GM12878 (cell line): ENCODE measurements around the gene AGBL3. TPM values are rescaled to one million over a fixed set of nuclear protein-coding genes. Genes with fewer than 3 reads are reported as not detected.

Experiments
- BRCA1 ChIP-seq: IDR thresholded peaks from 2 replicates; pipeline ENCODE4 v1.6.1; 2011; ENCODE audit warnings: low read depth, low read length, improper control_type of control experiment
- CBX3 ChIP-seq: fragments of 200-600 bp; sonication (generic); IDR thresholded peaks from 2 replicates; pipeline ENCODE4 v1.6.1; 2016; ENCODE audit warnings: low read depth, borderline replicate concordance
- CREM ChIP-seq: IDR thresholded peaks from 2 replicates; pipeline ENCODE4 v1.6.1; 2014; ENCODE audit warnings: antibody characterized with exemption, low read depth
- JUND ChIP-seq: IDR thresholded peaks from 2 replicates; pipeline ENCODE4 v1.6.1; 2012; ENCODE audit warnings: low read depth, mild to moderate bottlenecking, low read length, improper control_type of control experiment, moderate library complexity
- NFIC ChIP-seq: IDR thresholded peaks from 2 replicates; pipeline ENCODE4 v1.6.1; 2012; ENCODE audit warnings: low read depth, mild to moderate bottlenecking, inconsistent platforms, low read length, moderate library complexity
- NRF1 ChIP-seq: conservative IDR thresholded peaks from 2 replicates; pipeline ENCODE4 v1.6.1; 2011; ENCODE audit warnings: mild to moderate bottlenecking, low read depth, low read length, improper control_type of control experiment
- PAX8 ChIP-seq: fragments of 450-650 bp; IDR thresholded peaks from 2 replicates; pipeline ENCODE4 v1.6.1; 2017; ENCODE audit warnings: mild to moderate bottlenecking, moderate library complexity
- POU2F2 ChIP-seq: IDR thresholded peaks from 3 replicates; pipeline ENCODE4 v1.6.1; 2011; ENCODE audit warnings: low read depth, mild to moderate bottlenecking, low read length, borderline replicate concordance
- SIX5 ChIP-seq: IDR thresholded peaks from 2 replicates; pipeline ENCODE4 v1.6.1; 2011; ENCODE audit warnings: mild to moderate bottlenecking, low read depth, low read length, moderate library complexity; ENCODE audit not compliant: severe bottlenecking
- YBX1 ChIP-seq: fragments of 450-650 bp; IDR thresholded peaks from 2 replicates; pipeline ENCODE4 v1.6.1; 2016; ENCODE audit warnings: antibody characterized with exemption
- ZNF207 ChIP-seq: fragments of 450-650 bp; IDR thresholded peaks from 2 replicates; pipeline ENCODE4 v1.6.1; 2014; ENCODE audit warnings: antibody characterized with exemption, mild to moderate bottlenecking, borderline replicate concordance
- polyA plus RNA-seq, 11 experiments: library from polyadenylated mRNA; depleted of rRNA in 4 of 11; unstranded in 6 of 11; stranded (reverse) in 5 of 11; fragments of >200 nt; fragmentation: Nextera tagmentation in 4 of 11; fragmentation: Illumina TruSeq in 1 of 11; extraction: Ambion mirVana in 4 of 11; extraction: Trizol in 1 of 11; gene quantifications; 1 replicate in 1 of 11; 2 replicates in 10 of 11; pipeline versions ENCODE4 v1.2.1 to v1.2.3, GENCODE V29; 2011 to 2016; ENCODE audit warnings: inconsistent platforms in 2 of 11, missing spikeins in 2 of 11, low read depth in 1 of 11
- total RNA-seq, 4 experiments: library from RNA; depleted of rRNA in 3 of 4; stranded (reverse); fragments of >200 nt in 3 of 4; fragmentation: Illumina TruSeq in 1 of 4; extraction: Trizol in 1 of 4; gene quantifications; 2 replicates each; pipeline versions ENCODE4 v1.2.1 to v1.2.3, GENCODE V29; 2013 to 2021
- TF ChIP-seq, protein P1 (sequence below): fragments of 450-650 bp; formaldehyde crosslinking; IDR thresholded peaks from 2 replicates; pipeline ENCODE4 v1.4.0; 2022; ENCODE audit warnings: mild to moderate bottlenecking, moderate library complexity
- TF ChIP-seq, protein P2 (sequence below): fragments of 450-650 bp; IDR thresholded peaks from 2 replicates; pipeline ENCODE4 v1.6.1; 2017; ENCODE audit warnings: borderline replicate concordance
- TF ChIP-seq, protein P3 (sequence below): IDR thresholded peaks from 2 replicates; pipeline ENCODE4 v1.6.1; 2012; ENCODE audit warnings: low read depth, low read length, improper control_type of control experiment
- TF ChIP-seq, protein P4 (sequence below): fragments of 450-650 bp; IDR thresholded peaks from 2 replicates; pipeline ENCODE4 v1.6.1; 2017; ENCODE audit warnings: antibody characterized with exemption, mild to moderate bottlenecking, moderate library complexity
- TF ChIP-seq, protein P5 (sequence below): fragments of 150-350 bp; IDR thresholded peaks from 2 replicates; pipeline ENCODE4 v1.6.1; 2014; ENCODE audit warnings: mild to moderate bottlenecking, low read depth, low read length

The AGBL3 gene
- total and polyA plus RNA-seq, 10 of the 15 experiments (the other 5 are each of a cell fraction or from before 2014, with no cell fraction given), result 0.82 to 12.4 (median 3.7) TPM

DNA sequence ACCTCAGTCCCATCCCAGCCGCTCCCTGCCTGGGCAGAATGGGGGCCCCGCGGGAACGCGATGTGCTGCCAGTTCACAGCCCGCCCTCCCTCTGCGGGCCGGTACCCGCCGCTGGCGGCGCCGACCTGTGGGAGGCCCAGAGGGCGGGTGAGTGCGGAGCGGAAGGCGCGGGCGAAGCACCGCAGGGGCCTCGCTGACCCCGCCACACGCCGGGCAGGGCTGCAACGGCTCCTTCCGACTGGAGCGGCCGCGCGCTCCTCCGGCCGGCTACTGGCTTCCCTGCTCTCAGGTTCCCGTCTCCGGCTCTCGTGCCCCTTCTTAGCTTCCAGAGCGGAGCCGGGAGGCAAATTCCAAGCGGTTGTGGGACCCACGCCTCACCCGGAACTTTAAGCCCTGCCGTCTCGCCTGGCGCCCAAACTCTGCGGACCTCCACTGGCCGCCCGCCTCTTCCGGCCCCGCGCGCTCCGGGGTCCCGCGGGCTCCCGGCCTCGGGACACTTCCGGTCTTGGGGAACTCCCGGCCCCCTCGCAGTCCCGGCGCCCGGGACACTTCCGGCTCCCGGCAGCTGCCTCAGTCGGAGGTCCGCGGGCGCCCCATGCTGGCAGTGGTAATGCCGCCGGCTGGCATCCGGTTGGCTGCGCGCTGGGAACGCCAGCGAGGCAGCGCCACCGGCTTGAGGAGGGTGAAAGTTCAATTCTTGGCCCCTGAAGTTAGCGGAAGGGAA is 184.1 kb downstream of the AGBL3 start, which contains the start of gene CYREN (continued):
- TF ChIP-seq, protein P1, sequence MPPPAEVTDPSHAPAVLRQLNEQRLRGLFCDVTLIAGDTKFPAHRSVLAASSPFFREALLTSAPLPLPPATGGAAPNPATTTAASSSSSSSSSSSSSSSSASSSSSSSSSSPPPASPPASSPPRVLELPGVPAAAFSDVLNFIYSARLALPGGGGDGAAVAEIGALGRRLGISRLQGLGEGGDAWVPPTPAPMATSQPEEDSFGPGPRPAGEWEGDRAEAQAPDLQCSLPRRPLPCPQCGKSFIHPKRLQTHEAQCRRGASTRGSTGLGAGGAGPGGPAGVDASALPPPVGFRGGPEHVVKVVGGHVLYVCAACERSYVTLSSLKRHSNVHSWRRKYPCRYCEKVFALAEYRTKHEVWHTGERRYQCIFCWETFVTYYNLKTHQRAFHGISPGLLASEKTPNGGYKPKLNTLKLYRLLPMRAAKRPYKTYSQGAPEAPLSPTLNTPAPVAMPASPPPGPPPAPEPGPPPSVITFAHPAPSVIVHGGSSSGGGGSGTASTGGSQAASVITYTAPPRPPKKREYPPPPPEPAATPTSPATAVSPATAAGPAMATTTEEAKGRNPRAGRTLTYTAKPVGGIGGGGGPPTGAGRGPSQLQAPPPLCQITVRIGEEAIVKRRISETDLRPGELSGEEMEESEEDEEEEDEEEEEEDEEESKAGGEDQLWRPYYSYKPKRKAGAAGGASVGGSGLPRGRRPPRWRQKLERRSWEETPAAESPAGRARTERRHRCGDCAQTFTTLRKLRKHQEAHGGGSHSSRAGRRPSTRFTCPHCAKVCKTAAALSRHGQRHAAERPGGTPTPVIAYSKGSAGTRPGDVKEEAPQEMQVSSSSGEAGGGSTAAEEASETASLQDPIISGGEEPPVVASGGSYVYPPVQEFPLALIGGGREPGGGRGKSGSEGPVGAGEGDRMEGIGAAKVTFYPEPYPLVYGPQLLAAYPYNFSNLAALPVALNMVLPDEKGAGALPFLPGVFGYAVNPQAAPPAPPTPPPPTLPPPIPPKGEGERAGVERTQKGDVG (CRISPR knock-in tag), result no peak
- TF ChIP-seq JUND (no peak), ZNF207 (peak; percentile 56), YBX1 (no peak), CBX3 (no peak), NRF1 (no peak), POU2F2 (0 out of 3 replicates have a peak, but pooled peaks have one; percentile 65), SIX5 (peak; percentile 45), BRCA1 (no peak), NFIC (0 out of 2 replicates have a peak, but pooled peaks have one; percentile 7), PAX8 (no peak), CREM (peak; percentile 36; the same call in 1 of the 2 replicates)
- TF ChIP-seq, protein P2, sequence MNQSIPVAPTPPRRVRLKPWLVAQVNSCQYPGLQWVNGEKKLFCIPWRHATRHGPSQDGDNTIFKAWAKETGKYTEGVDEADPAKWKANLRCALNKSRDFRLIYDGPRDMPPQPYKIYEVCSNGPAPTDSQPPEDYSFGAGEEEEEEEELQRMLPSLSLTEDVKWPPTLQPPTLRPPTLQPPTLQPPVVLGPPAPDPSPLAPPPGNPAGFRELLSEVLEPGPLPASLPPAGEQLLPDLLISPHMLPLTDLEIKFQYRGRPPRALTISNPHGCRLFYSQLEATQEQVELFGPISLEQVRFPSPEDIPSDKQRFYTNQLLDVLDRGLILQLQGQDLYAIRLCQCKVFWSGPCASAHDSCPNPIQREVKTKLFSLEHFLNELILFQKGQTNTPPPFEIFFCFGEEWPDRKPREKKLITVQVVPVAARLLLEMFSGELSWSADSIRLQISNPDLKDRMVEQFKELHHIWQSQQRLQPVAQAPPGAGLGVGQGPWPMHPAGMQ, result no peak
- TF ChIP-seq, protein P3, sequence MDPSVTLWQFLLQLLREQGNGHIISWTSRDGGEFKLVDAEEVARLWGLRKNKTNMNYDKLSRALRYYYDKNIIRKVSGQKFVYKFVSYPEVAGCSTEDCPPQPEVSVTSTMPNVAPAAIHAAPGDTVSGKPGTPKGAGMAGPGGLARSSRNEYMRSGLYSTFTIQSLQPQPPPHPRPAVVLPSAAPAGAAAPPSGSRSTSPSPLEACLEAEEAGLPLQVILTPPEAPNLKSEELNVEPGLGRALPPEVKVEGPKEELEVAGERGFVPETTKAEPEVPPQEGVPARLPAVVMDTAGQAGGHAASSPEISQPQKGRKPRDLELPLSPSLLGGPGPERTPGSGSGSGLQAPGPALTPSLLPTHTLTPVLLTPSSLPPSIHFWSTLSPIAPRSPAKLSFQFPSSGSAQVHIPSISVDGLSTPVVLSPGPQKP, result peak; percentile 96
- TF ChIP-seq, protein P4, sequence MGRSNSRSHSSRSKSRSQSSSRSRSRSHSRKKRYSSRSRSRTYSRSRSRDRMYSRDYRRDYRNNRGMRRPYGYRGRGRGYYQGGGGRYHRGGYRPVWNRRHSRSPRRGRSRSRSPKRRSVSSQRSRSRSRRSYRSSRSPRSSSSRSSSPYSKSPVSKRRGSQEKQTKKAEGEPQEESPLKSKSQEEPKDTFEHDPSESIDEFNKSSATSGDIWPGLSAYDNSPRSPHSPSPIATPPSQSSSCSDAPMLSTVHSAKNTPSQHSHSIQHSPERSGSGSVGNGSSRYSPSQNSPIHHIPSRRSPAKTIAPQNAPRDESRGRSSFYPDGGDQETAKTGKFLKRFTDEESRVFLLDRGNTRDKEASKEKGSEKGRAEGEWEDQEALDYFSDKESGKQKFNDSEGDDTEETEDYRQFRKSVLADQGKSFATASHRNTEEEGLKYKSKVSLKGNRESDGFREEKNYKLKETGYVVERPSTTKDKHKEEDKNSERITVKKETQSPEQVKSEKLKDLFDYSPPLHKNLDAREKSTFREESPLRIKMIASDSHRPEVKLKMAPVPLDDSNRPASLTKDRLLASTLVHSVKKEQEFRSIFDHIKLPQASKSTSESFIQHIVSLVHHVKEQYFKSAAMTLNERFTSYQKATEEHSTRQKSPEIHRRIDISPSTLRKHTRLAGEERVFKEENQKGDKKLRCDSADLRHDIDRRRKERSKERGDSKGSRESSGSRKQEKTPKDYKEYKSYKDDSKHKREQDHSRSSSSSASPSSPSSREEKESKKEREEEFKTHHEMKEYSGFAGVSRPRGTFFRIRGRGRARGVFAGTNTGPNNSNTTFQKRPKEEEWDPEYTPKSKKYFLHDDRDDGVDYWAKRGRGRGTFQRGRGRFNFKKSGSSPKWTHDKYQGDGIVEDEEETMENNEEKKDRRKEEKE, result 0 out of 2 replicates have a peak, but pooled peaks have one; percentile 7
- TF ChIP-seq, protein P5, sequence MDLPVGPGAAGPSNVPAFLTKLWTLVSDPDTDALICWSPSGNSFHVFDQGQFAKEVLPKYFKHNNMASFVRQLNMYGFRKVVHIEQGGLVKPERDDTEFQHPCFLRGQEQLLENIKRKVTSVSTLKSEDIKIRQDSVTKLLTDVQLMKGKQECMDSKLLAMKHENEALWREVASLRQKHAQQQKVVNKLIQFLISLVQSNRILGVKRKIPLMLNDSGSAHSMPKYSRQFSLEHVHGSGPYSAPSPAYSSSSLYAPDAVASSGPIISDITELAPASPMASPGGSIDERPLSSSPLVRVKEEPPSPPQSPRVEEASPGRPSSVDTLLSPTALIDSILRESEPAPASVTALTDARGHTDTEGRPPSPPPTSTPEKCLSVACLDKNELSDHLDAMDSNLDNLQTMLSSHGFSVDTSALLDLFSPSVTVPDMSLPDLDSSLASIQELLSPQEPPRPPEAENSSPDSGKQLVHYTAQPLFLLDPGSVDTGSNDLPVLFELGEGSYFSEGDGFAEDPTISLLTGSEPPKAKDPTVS, result no peak
